Measurements from ENCODE around the gene ZFAND6.

The ZFAND6 gene

GRCh38 chr15:80141916-80142598 is 82.6 kb downstream of the ZFAND6 start:
- FAIRE-seq (no peak), DNase-seq (ENCODE audit: low spot score) (no peak)

GRCh38 chr15:80142646-80143045 is 83.2 kb downstream of the ZFAND6 start:
- FAIRE-seq (no peak), DNase-seq (ENCODE audit: low spot score) (no peak)

GRCh38 chr15:80151148-80151547 is 91.7 kb downstream of the ZFAND6 start:
- FAIRE-seq (no peak), DNase-seq (ENCODE audit: low spot score) (no peak)

- FAIRE-seq (no peak), DNase-seq (ENCODE audit: low spot score) (no peak)
These were observed 92.1 kb downstream of the ZFAND6 start for GRCh38 chr15:80151576-80151975.

- FAIRE-seq (no peak), DNase-seq (ENCODE audit: low spot score) (peak; percentile 73)
These were observed 92.9 kb downstream of the ZFAND6 start for GRCh38 chr15:80152180-80152895.

- FAIRE-seq, result no peak
- DNase-seq (ENCODE audit: low spot score), result peak; percentile 19
These were observed 93.7 kb downstream of the ZFAND6 start, which contains the start of gene FAH for GRCh38 chr15:80152896-80153876. Gene FAH (plus strand): TSS chr15:80152999. CDS start chr15:80153055, 56 bp downstream.

- no peak for DNase-seq (ENCODE audit: low spot score)
- no peak for FAIRE-seq
These were observed 94.4 kb downstream of the ZFAND6 start for GRCh38 chr15:80153900-80154299.

GRCh38 chr15:80154336-80154735 is 94.9 kb downstream of the ZFAND6 start:
- no peak for DNase-seq (ENCODE audit: low spot score)
- FAIRE-seq, result no peak

GRCh38 chr15:80155001-80155377 is 95.5 kb downstream of the ZFAND6 start:
- FAIRE-seq (no peak), DNase-seq (ENCODE audit: low spot score) (no peak)

GRCh38 chr15:80155378-80156175 is 96.1 kb downstream of the ZFAND6 start:
- DNase-seq (ENCODE audit: low spot score) (peak; percentile 84), FAIRE-seq (peak; percentile 93)

- DNase-seq (ENCODE audit: low spot score) (no peak), FAIRE-seq (no peak)
These were observed 96.8 kb downstream of the ZFAND6 start for GRCh38 chr15:80156176-80156720.

- DNase-seq (ENCODE audit: low spot score) (no peak), FAIRE-seq (no peak)
These were observed 97.7 kb downstream of the ZFAND6 start for GRCh38 chr15:80157215-80157614.

- no peak for FAIRE-seq
These were observed 99.8 kb downstream of the ZFAND6 start for GRCh38 chr15:80159301-80159700.

GRCh38 chr15:80159811-80160569 is 100.5 kb downstream of the ZFAND6 start:
- FAIRE-seq (peak; percentile 91), DNase-seq (ENCODE audit: low spot score) (peak; percentile 97)

More at GRCh38 chr15:80159301-80159700, 99.8 kb downstream of the ZFAND6 start:
- DNase-seq (ENCODE audit: low spot score), result no peak

- FAIRE-seq (peak; percentile 89), DNase-seq (ENCODE audit: low spot score) (peak; percentile 95)
These were observed 101.2 kb downstream of the ZFAND6 start for GRCh38 chr15:80160570-80161156.

- FAIRE-seq (no peak), DNase-seq (ENCODE audit: low spot score) (no peak)
These were observed 102.1 kb downstream of the ZFAND6 start for GRCh38 chr15:80161468-80162016.

- DNase-seq (ENCODE audit: low spot score), result no peak
- no peak for FAIRE-seq
These were observed 102.6 kb downstream of the ZFAND6 start for GRCh38 chr15:80162059-80162554.

- no peak for DNase-seq (ENCODE audit: low spot score)
- no peak for FAIRE-seq
These were observed 103.7 kb downstream of the ZFAND6 start for GRCh38 chr15:80163217-80163616.

GRCh38 chr15:80163897-80164296 is 104.4 kb downstream of the ZFAND6 start:
- FAIRE-seq (no peak), DNase-seq (ENCODE audit: low spot score) (no peak)
